ENCODE measurements around the gene NEMP1.

DNA sequence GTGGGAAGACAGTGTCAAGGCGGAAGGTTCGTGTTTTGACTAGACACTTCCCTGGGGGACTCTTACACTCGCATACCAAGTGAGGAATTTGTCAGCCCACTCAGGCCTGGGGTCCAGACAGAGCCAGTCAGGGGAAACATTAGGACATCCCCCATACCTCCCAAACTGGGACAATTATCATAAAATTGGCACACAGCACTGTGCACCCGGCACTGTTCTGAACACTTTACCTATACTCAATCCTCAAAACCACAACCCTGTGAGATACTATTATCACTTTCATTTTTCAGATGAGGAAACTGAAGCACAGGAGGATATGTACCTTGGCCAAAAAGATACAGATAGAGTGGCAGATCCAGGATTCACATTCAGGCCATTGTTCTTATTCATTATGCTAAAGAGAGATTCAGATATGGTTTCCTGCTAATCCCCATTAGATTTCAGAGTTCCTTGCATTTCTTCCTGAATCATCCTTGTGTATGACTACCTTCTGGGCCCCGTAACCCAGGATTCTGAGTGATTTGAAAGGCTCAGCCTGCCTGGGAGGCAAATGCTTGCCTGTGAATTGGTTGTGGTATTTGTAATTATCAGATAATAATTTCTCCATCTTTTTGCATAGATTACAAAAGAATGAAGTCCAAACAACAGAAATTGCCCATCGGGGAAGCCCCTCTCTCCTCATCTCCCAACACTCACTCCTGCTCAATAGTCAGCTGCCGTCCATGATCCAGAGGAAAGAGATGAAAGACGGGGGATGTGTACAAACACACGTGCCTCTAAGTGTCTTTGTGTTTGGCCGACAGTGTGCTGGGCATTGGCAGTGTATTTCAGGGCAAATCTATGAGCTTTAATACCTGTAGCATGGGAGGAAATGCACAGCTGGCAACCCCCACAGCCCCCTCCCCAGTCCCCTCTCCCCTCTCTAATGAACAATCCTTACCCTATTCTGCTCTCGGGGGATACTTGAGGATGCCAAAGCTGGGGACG, 66.9 kb downstream of the NEMP1 start:
- TF ChIP-seq, protein P1, sequence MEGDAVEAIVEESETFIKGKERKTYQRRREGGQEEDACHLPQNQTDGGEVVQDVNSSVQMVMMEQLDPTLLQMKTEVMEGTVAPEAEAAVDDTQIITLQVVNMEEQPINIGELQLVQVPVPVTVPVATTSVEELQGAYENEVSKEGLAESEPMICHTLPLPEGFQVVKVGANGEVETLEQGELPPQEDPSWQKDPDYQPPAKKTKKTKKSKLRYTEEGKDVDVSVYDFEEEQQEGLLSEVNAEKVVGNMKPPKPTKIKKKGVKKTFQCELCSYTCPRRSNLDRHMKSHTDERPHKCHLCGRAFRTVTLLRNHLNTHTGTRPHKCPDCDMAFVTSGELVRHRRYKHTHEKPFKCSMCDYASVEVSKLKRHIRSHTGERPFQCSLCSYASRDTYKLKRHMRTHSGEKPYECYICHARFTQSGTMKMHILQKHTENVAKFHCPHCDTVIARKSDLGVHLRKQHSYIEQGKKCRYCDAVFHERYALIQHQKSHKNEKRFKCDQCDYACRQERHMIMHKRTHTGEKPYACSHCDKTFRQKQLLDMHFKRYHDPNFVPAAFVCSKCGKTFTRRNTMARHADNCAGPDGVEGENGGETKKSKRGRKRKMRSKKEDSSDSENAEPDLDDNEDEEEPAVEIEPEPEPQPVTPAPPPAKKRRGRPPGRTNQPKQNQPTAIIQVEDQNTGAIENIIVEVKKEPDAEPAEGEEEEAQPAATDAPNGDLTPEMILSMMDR (IDR thresholded peaks at IDR 0.05) = no peak
- TF ChIP-seq POLR2A (IDR thresholded peaks at IDR 0.05) (no peak), POLR2AphosphoS5 (IDR thresholded peaks at IDR 0.05) (no peak), EP300 (IDR thresholded peaks at IDR 0.05; ENCODE audit: low read depth) (no peak)

Measured in transverse colon (tissue), 4 donors.